Vagina (tissue), 2 donors: ENCODE measurements around the gene PIEZO1.

Source experiments
- POLR2A ChIP-seq, 2 donors: fragments of 450-650 bp; IDR thresholded peaks; one replicate each; pipeline ENCODE4 v1.6.1; 2017; ENCODE audit warnings: antibody characterized with exemption in 2 of 2, mild to moderate bottlenecking in 2 of 2, moderate library complexity in 2 of 2
- POLR2AphosphoS5 ChIP-seq, 2 donors: sonication (generic); formaldehyde crosslinking; IDR thresholded peaks; one replicate each; pipeline ENCODE4 v1.9.0; 2017; ENCODE audit warnings: antibody characterized with exemption in 2 of 2, mild to moderate bottlenecking in 2 of 2, low read depth in 1 of 2; ENCODE audit not compliant: insufficient read depth in 1 of 2
- TF ChIP-seq, protein P1 (sequence below), 3 experiments: fragments of 450-650 bp in 2 of 3; fragments of 200-600 bp in 1 of 3; sonication (generic) in 1 of 3; IDR thresholded peaks; one replicate each; pipeline ENCODE4 v1.5.1; 2017 to 2019; ENCODE audit warnings: antibody characterized with exemption in 3 of 3, mild to moderate bottlenecking in 2 of 3, moderate library complexity in 2 of 3

DNA sequence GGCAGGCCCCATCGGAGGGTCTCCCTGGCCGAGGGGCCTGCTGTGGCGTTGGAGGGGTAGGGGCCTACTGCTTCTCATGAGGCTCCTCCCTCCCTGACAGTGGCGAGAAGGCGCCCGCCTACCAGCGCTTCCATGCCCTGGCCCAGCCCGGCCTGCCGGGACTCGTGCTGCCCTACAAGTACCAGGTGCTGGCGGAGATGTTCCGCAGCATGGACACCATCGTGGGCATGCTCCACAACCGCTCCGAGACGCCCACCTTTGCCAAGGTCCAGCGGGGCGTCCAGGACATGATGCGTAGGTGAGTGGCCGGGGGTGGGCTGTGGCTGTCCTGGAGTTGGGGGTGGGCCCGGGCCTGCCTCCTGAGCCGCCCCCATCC, 20.3 kb upstream of the PIEZO1 start:
- TF ChIP-seq, protein P1, sequence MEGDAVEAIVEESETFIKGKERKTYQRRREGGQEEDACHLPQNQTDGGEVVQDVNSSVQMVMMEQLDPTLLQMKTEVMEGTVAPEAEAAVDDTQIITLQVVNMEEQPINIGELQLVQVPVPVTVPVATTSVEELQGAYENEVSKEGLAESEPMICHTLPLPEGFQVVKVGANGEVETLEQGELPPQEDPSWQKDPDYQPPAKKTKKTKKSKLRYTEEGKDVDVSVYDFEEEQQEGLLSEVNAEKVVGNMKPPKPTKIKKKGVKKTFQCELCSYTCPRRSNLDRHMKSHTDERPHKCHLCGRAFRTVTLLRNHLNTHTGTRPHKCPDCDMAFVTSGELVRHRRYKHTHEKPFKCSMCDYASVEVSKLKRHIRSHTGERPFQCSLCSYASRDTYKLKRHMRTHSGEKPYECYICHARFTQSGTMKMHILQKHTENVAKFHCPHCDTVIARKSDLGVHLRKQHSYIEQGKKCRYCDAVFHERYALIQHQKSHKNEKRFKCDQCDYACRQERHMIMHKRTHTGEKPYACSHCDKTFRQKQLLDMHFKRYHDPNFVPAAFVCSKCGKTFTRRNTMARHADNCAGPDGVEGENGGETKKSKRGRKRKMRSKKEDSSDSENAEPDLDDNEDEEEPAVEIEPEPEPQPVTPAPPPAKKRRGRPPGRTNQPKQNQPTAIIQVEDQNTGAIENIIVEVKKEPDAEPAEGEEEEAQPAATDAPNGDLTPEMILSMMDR (IDR thresholded peaks at IDR 0.05): no peak
- TF ChIP-seq POLR2A (IDR thresholded peaks at IDR 0.05) (no peak), POLR2AphosphoS5 (IDR thresholded peaks at IDR 0.05; ENCODE audit: insufficient read depth in 1 of 2, low read depth in 1 of 2) (no peak)
